NCI-H1048 (cell line): ENCODE results near the gene LHFPL6.
A peak's percentile ranks its signal among the peaks of the same experiment; 100 is the strongest.

Experiments used
- DNase-seq: peaks from one replicate; lab custom pipeline; 2025; lab: John Stamatoyannopoulos, UW

The LHFPL6 gene

DNA sequence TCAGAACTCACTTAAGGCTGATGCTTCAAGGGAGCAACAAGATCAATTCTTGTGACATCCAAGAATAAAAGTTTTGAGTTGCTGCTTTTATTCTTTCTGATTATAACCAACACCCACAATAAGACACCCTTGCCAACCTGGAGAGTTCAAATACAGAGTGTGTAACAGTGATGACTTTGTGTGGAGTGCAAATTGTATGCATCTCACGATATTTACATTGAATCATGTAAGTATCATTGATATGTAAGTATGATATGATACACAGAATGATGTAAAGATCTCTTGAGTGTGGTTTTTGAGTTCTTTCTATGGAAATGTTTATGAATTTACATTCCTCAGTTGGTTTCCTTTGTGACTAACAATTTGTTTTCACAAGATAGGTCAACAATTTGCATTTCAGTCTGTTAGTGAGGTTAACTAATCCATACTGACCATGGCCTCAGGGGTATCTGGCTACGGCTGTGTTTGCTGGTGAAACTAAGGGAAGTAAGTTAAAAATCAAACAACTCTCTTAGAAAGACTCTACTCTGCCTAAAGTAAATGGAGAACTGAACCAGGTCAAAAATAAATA is 12.4 kb downstream of the LHFPL6 start:
- no peak for DNase-seq

DNA sequence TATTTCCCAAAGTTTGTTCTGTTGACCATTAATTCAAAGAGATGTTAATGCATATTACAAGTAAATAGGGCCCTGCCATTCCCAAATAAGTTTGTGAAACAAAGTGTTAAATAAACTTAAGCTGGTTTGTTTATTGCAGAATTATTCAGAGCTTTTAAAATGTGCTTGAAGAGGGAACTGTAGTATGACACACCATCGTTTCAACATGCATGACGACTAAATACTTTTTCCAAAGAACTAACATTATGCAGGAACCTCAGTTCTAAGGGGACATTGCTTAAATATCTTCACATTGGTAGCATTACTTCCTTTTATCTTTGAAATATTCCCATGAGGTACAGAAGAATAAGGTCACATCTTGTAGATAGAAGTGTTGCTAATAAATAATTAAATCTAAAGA is 14.6 kb downstream of the LHFPL6 start:
- no peak for DNase-seq

DNA sequence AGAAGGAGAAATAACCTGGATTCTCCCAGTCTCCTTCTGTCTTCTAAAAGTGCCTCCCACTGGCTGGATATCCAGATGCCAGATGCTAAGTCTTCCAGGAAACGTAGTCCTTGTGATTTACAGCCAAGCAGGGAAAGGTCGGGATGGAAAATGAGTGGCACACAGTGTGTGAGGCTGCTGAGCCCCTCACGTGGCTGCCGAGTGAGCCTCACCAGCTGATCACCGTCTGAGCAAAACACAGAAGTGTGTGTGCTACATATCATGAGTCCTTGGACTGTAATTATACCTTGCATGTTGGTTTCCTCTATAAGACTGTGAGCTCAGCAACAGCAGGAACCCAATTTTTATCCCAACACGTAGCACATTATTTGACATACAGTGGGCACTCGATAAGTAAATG is 15.1 kb downstream of the LHFPL6 start:
- DNase-seq, result no peak

GRCh38 chr13:39586958-39587605 is 15.9 kb downstream of the LHFPL6 start:
- DNase-seq, result no peak

GRCh38 chr13:39586151-39586550 is 16.8 kb downstream of the LHFPL6 start:
- DNase-seq, result no peak

DNA sequence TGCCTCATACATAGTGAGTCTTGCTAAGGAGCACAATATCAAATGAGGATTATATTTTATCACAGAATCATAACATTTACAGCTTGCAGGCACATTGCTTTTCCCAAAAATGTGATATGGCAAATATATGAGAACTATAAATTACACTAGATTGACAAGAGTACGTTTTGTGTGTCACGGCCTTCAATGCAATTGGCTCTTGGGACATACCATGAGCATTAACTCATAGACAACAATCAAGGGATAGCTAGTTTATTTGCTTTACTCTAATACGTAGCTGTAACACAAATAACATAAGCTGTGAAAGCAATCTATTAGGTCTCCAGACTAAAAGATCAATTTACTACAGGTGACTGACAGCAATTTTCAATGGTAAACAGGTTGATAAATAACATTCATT is 17.8 kb downstream of the LHFPL6 start:
- DNase-seq, result no peak

- no peak for DNase-seq
Observed at GRCh38 chr13:39580881-39581575, 22.0 kb downstream of the LHFPL6 start.

GRCh38 chr13:39578821-39579291 is 24.1 kb downstream of the LHFPL6 start:
- DNase-seq, result no peak

GRCh38 chr13:39577838-39578491 is 25.0 kb downstream of the LHFPL6 start:
- DNase-seq, result no peak

GRCh38 chr13:39577203-39577602 is 25.8 kb downstream of the LHFPL6 start:
- no peak for DNase-seq

DNA sequence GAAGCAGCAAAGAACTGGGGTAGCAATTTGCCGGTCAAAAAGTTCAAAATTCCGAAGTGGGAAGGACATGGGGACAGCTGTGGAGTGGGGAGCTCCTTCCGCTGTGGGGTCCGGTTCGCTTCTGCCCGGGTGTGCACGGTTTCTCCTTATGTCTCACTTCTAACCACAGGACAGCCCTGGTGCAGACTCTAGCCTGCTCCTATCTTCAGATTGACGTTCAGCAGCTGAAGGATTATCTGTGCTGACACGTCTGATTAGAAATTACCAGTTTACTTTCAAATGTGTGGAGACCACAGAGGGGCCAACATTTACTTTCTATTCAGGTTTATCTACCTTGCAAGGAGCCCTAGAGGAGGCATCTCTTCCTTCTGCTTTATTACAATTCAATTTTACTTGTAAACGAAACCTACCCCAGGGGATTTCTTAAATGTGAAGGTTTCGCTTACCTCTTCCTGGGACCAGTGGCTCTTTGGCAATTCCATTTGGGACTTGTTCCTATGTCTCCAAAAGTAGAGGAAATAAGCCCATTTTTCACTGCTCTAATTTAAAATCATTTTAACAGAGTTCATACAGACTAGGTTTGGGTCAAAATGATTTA is 27.3 kb downstream of the LHFPL6 start:
- DNase-seq, result no peak

GRCh38 chr13:39571502-39572092 is 31.4 kb downstream of the LHFPL6 start:
- no peak for DNase-seq

DNA sequence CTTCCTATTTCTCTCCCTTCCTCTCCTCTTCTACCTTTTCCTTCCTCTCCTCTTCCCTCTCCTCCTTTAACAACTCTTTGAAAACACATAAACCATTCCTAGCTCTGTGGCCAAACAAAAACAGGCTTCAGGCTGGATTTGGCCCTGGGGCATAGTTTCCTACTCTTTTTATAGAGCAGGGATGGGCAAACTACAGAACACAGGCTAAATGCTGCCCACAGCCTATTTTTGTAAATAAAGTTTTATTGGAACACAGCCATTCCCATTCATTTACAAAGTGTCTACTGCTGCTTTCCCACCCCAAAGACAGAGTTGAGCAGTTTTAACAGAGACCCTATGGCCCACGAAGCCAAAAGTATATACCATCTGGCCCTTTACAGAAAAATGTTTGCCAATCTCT is 35.4 kb downstream of the LHFPL6 start:
- DNase-seq, result no peak

DNA sequence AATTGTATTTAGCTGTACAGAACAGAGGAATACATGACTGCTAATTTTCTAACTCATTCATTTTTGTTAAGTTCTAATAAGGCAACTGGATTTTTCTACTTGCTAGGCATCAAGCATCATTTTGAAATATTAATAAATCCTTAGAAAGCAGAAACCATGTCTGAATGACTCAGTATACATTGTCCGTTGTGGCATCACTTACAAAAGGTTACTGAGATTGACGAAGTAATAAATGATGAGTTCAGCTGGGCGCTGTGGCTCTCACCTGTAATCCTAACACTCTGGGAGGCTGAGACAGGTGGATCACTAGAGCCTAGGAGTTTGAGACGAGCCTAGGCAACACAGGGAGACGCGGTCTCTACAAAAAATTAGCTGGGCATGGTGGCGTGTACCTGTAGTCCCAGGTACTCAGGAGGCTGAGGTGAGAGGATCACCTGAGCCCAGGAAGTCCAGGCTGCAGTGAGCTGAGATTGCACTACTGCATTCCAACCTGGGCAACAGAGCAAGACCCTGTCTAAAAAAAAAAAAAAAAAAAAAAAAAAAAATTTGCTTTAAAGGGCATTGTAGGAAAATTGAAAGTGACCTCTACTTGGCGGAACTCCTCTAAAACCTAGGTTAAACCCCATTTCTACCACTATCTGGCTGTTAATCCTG is 36.6 kb downstream of the LHFPL6 start:
- no peak for DNase-seq

GRCh38 chr13:39565036-39565949 is 37.7 kb downstream of the LHFPL6 start:
- DNase-seq, result peak; percentile 37

DNA sequence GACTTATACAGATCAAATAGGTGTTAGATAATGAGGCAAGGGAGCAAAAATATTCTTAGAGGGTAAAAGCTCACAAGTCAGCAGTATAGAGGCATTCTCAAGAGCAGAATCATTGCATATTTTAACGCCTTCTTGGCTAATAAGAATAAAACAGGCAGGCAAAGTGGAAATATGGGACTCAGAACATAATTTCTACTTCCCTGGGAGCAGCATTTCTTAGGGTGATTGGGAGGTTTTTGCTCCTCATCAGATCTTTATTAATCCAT is 39.6 kb downstream of the LHFPL6 start:
- no peak for DNase-seq

- DNase-seq, result no peak
Observed at GRCh38 chr13:39561971-39562370, 41.0 kb downstream of the LHFPL6 start.

DNA sequence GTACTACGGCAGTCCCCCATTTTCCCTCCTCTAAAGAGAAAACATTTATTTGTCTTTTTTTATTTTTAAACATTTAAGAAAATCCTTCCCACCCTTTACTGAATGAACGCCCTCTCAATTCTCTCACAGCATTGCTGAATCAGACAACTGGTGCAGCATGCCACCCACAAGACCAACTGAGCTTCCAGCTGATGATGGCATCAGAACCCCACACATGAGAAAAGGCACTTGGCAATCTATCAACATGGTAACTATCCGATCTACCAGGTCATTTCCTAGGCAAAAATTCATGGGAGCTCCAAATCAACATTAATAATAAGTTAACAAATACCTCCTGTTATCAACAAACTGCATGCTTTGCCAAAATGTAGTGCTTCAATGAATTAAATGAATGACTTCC is 43.1 kb downstream of the LHFPL6 start:
- DNase-seq, result no peak

GRCh38 chr13:39557285-39557955 is 45.6 kb downstream of the LHFPL6 start:
- no peak for DNase-seq

DNA sequence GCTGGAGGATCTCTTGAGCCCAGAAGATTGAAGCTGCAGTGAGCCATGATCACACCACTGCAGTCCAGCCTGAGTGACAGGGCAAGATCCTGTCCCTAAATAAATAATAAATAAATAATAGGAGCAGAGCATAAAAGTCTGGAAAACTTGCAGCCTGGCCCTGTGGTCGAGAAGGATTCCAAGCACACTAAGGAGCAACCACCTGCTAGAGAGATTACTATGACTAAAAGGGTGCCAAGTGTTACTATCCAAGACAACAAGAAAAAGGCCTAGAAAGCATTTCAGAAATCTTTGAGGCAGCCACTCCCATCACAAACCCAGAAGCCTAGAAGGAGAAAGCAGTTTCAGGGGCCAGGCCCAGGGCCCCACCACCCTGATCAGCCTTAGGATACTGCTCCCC is 46.1 kb downstream of the LHFPL6 start:
- DNase-seq, result no peak
